NCI-H526 (cell line): ENCODE measurements around the gene SH3BGRL2.
"Not testable (repeated sequence)": the region's sequence is repeated elsewhere in the genome, so short reads cannot be mapped to it uniquely, and the experiment has no call there.

Source experiments
- DNase-seq, 2 experiments: peaks; one replicate each; lab custom pipeline; 2025; lab: John Stamatoyannopoulos, UW

Gene SH3BGRL2

DNA sequence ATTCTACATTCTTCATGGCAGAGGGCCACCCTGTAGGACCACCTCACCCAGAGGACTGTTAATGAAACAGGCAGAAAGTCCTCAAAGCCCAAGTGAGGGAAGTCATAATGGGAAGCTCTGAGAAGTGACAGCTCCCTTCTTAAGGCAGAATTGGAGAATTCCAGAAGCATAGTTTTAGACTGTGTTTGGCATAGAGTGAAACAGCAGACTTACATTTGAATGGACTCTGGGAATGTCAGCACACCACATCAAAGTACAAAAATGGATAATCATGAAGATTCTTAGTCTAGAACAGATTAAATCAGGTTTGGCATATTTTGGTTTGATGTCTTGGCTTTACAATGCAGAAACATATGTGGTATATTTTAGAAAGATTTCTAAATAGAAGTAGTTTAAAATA is 17.9 kb downstream of the SH3BGRL2 start:
- no peak for DNase-seq

DNA sequence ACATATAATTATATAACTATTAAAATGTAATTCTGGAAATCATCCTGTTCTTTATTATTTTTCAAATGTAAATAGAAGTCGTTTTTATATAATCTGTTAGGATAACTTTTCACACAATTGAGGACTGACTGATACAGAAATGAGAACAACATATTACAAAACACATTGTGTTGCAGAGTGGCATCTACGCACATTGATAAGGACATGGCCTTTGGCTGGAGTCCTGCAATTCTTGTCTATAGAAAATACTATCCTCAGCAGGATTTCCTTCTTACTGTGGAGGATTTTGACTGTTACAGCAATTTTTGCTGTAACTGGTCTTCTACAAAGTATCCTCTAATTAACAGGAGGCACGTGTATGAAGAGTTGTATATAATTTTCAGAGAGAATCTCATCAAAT is 19.8 kb downstream of the SH3BGRL2 start:
- DNase-seq: no peak

DNA sequence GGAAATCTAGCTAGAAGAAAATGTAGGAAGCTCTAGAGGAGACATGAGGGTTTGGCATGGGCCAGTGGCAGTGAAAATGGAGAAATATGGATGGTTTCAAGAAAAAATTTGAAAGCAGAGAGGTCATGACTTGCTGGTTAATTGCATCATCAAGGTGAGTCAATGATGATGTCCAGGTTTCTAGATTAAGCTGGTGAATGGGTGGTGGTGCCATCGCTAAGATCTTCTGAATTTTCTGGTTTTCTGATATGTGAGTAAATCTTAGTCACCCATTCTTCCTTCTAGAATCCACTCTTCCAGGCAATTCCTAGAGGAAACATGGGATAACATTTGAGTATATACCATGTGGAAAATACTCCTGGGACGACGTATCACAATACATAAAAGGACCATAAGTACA is 25.0 kb downstream of the SH3BGRL2 start:
- DNase-seq: no peak

DNA sequence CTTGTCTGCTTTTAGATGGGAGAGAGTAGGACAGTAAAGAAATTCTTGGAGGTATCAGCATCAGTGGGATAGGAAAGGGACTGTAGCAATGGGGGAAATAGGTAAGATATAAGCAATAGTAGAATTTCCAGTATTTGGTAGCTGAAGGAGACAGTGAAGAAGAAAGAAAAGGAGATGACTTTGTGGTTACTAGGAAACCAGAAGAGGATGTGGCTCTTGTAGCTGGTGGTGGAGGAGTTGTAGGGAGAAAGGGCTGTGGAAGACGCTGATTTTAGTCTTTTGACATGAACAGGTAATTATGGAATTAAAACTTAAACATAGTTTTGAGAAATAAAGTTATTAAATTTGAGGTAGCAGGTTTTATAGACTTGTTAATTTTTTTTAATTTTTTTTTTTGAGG is 26.1 kb downstream of the SH3BGRL2 start:
- DNase-seq: no peak

DNA sequence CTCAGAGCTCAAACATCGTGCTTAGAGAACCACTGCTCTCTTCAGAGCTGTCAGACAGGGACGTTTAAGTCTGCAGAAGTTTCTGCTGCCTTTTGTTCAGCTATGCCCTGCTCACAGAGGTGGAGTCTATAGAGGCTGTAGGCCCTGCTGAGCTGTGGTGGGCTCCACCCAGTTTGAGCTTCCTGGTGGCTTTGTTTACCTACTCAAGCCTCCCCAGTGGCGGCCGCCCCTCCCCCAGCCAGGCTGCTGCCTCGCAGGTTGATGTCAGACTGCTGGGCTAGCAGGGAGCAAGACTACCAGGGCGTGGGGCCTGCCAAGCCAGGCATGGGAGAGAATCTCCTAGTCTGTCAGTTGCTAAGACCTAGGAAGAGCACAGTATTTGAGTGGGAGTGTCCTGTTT is 32.5 kb downstream of the SH3BGRL2 start:
- DNase-seq: not testable (repeated sequence)

DNA sequence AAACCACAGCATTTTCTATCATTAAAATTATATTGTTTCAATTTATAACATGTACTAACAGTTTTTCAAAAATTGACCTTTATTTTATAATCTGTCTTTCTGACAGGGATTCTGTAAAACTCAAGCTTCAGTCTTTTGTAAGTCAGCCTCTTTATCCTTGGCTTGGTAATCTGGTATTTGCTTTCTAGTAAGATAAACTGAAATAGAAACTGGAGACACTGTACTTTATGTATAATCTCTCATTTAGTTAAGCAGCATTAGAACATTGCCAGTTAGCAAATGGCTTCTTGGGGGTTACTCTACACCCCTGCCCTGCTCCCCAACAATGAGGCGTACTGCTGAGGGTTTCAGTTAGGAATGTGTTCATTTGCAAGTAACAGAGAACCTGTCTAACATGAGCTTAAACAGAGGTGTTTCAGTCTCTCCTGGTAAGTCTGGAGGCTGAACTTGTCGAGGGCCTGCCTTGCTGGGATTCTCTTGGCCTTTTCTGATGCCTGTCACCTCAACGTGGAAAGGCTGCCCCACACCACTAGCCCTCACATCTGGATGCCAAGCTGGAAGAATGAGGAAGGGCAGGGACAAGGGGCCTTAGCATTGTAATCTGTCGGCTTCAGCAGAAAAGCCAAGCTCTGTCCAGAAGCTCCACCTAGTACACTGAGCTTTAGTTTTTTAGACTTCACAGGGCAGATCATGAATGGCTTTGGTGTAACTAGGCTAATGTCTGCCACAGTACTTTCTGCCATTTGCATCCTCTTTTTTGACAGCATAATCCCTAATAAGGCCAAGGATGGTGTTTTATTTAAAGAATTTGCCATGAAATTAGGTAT is 34.8 kb downstream of the SH3BGRL2 start:
- no peak for DNase-seq

DNA sequence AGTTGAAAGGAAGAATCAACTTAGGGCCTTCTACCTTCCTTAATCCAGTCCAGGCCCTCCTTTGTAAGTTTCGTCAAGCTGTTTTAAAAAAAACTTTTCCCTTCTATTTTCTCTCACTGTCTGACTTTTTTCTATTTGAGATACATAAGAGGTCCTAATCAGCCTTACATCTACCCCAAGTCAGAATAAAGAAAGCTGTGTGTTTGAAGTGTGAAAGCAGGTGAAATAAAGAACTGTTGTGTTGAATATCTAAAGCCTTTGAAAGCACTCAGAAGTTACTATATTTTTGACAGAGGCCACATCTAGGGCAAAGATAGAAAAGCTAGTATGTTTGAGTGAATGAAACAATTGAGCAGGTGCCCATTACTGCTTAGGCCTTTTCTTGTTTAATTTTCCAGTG is 35.5 kb downstream of the SH3BGRL2 start:
- no peak for DNase-seq

DNA sequence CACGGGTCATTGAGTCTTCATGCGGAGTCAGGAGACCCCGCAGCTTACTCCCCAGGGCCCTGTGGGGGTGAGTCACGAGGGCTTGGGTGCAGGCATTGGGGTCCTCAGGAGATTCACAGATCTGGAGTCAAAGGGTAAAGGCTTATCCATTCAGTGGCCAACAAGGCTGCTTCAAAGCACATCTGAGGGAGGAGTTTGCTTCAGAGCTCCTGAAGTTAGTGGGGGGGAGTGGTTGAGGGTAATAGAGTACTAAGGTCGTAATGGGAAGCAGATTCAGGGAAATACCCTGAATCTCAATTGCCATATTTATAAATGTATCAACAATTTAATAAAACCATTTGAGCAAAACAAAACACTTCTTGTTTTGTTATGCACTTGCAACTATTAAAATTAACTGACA is 37.3 kb downstream of the SH3BGRL2 start:
- DNase-seq: no peak

DNA sequence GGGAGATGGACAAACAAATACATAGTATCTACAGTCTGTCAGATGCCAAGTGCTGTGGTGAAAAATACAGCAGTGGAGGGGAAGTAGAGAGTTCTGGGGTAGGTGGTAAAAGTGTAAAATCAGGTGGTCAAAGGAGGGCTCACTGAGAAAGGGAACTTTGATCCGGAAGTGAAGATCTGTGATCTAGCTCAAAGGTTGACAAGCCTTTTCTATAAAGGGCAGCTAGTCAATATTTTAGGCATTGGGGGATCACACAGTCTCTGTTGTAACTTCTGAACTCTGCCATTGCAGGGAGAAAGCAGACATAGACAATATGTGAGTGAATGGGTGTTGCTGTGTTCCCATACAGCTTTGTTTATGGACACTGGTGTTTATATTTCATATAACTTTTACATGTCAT is 38.6 kb downstream of the SH3BGRL2 start:
- no peak for DNase-seq

DNA sequence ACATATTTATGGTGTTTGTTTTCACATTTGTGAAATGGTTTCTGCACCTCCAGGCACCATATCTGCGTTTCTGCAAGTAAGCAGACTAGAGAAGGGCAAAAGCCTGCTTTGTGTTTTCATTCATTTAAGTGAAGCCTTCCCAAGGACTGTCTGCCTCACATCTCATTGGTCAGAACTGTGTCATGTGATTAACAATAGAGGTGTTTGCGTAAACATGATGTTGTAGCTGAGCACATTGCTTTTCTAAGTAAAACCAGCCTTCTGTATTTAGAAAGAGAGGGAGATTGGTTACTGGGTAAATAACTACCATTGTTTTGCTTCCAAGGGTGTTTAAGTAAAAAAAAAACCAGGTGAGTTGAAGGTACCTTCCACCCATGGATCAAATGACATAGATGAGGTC is 39.7 kb downstream of the SH3BGRL2 start:
- DNase-seq: no peak

DNA sequence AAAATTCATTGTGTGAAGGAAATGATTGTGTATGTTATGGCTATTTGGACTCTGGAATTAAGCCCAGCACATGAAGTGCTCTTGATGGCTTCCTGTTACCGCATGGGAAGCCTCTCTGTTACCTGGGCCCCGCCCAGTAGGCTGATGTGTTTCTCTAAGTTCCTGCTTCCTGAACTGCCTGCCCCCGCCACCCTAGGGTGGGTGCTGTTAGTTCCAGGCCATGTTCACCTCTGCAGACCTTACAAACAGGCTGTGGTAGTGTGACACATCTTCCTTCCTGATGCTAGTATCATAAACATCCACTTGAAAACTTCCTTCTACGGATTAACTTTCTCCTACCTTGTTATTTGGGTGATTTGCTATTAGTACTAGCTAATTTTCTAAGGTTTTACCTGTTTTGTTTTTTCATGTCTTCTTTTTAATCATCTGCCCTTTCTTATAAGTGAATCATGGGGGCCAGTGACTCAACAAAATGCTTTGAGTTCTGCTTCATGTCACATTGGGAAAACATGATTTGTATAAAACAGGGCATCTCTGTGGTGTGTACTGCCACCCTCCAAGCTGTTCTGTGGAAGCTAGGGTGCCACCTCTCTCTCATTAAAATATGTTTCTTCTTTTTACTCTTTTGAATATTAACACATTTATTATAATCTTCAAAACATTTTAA is 40.6 kb downstream of the SH3BGRL2 start:
- DNase-seq: peak; percentile 13 to 31

DNA sequence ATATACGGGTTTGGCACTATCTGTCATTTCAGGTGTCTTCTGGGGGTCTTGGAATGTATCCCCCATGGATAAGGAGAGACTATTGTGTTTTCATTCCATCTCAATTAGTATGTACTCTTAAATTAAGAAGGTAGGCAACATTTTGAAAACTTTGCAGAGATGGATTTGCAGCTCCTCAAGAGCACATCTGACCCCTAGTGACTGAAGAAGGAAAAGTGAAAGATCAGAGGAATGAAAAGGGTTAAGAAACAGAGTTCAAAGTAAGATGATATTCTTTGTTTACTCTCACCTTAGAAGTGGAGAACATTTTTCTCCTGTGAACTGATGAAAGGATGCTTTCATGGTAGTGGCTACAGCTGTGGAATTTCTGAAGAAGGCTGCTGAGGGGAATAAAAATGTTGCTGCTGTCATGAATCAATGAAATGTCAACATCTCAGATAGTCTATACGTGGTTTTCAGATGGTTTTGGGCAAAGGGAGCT is 41.5 kb downstream of the SH3BGRL2 start:
- peak; percentile 24 to 41 for DNase-seq

DNA sequence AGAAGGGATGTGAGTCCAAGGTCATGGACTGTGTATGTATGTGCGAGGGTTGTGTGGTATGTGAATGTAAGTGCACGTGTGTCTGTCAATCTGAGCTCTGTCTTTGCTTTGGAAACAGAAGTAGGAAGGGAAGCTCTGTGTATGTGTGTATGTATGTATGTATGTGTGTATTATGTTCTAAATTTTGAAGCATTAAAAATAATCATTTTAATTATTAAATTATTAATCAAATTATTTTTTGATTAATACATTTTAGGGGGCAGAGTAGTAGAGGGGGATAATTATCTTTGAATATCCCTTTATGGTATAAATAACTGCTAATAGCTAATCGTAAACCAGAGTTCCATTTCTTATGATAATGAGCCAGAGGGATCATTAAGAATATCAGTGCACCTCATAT is 42.8 kb downstream of the SH3BGRL2 start:
- no peak for DNase-seq

DNA sequence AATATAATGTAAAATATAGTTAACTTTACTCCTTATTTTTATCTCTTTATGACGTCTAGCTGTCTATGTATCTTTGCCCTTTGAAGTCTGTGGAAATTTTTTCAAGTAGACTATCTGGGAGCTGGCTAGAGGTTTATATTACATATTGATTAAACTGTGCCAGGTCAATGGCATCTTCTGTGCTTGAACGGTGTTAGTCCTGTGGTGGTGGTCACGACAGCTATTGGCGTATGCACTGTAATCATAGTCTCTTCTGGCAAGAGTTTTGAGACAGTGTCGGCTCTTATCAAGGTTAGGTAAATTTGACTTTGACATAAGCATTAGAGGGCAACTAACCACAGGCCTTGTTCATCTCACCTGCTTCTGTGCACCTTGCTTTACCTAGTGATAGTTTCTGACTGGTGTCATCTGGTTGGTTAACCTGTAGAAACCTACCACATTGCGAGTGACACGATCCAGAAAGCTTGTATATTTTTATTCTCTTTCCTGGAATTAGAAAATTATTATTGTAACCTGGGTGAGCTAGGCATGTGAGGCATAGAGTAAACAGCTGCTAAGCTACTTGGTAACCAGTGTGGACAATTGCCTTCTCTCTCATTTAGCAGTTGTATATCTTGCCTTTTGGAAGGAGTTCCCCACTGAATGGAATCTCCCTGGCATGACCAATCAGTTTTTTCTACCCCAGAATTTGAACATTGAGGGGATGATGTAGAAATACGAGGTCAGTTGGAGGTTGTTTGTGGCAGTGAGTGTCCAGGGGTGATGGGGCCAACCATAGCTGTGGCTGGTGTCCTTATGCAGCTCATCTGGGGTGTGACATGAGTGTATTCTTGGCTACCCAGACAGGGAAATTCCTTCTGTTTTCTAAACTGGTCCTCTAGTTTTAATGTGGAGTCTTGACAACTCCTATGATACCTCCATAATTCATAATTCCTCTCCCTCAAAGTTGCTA is 45.9 kb downstream of the SH3BGRL2 start:
- no peak for DNase-seq

DNA sequence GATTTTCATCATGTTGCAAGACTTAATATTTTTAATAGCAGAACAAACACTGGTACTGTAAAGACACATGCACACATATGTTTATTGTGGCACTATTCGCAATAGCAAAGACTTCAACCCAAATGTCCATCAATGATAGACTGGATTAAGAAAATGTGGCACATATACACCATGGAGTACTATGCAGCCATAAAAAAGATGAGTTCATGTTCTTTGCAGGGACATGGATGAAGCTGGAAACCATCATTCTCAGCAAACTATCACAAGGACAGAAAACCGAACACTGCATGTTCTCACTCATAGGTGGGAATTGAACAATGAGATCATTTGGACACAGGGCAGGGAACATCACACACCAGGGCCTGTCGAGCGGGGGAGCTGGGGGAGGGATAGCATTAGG is 51.6 kb downstream of the SH3BGRL2 start:
- not testable (repeated sequence) for DNase-seq

DNA sequence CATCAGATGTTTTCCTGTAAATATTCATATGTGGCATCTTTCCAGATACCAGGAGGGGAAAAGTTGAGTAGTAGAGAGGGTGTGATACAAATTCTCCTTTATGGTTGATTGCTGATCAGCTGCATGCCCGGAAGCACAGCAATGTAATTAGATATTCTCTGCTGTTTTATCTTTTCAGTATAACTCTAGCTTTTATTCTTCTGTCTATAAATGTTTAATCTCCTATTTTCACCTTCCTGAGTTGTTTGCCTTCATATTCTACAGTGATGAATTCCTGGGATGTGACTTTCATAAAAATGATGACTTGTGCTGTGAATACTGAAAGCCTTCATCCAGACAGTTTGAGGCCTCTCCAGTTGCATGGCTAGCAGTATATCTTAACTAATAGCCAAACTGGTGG is 53.7 kb downstream of the SH3BGRL2 start:
- no peak for DNase-seq

DNA sequence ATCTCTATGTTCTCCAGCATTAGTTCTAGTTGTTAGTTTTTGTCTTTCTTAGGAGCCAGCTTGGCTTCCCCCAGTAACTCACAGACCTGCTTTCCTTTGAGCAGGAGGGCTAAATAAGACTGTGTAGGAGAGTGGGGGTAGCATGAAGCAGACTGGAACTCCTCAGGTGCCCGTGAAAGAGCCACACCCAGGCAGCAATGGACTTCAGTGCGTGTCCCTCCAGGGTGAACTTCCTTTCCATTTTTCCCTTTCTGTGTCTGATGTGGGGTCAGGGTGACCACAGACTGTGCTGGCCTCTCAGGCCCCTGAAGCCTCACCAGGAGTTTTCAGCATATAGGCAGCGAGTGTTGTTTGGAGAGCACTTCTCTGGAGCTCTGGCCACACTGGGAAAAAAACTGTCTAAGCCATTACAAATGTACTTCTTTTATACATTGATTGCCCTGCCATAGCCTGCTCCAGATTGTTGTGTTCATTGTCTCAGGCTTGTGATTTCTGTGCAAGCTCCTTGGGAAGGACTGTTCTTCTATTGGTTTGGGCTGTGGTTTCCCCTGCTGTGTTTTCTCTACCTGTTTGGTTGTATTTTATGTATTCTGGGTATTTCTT is 55.7 kb downstream of the SH3BGRL2 start:
- no peak for DNase-seq

DNA sequence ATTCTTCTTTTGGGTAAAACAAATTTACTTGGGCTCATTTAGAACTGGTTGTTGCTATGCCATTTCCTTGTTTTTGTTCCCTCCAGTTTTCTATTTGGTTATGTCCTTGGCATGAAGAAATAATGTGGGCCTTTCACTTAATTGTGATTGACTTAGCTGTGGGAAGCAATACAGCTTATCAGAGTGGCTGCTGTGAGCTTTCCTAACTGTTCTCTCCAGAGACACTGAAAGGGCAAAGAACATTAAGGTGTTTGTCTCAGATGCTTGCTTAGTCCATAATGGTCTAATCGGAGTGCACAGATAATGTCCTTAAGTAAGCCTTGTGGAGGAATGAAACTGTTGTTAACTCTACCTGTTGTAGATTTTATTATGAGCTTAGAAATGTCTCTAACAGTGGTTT is 56.6 kb downstream of the SH3BGRL2 start:
- DNase-seq: no peak

DNA sequence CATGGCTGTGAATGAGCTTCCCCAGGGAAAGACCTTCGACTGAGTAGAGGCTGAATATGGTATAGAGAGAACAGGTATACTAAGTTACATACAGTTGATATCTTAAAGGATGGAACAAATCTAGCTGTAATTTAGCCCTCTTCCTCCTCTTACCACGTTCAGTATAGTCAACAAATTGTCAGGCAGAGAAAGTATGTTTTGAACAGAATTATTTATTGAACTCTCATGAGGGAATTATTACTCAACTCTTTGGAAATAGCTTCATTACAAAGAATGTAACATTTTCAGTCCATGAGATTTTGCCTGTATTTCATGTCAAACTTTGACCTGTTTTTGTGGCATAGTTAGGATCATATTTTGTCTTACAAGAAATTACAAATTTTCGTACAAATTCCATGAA is 63.0 kb downstream of the SH3BGRL2 start:
- no peak for DNase-seq

DNA sequence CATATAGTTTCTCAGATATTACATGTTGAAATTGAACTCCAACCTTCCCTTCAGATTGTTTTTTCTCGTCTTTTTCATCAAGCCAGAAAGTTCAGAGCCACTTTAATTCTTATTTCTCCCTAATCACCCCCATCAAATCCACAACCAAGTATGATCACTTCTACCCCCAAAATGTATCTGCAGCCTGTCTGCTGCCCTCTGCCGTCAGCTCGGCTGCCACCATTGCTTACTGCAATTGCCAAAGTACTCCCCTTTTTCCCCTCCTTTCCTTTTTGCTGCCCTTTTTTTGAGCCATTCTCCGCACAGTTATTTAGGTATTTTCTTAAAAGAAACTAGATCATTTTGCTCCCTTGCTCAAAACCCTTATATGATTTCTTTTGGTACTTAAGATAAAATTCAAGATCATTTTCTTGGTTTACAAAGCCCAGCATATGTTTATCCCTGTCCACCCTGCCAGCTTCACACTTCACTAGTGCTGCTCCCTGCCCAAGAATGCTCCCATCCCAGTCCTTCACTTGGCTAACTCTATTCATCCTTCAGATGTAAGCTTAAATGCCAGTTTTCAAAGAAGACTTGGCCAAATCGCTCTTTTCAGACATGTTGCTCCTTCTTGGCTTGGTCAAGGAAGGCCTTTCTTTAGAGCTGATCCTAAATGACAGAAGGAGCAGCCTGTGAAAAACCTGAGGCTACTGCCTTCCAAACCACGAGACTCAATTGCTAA is 63.7 kb downstream of the SH3BGRL2 start:
- DNase-seq: no peak

DNA sequence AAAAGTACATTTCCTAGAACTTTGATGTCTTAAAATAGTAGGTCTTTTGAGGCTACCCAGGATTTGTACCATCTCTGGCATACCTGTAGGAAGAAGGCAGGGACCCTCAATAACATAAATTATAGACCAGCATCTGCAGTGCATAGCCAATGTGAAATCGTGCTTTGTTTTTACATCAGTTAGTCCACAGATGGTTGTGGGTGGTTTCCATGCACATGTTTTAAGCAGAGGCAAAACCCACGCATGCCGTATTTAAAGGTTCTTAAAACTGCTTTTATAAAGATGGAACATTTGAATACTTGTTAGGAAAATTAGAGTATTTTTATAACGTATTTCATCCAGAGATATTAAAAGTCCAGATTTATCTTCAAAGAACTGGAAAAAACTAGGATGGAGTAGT is 66.3 kb downstream of the SH3BGRL2 start:
- DNase-seq: no peak
